ENCODE data around the gene SCAF11. TPM values are rescaled to one million over a fixed set of nuclear protein-coding genes. Genes with fewer than 3 reads are reported as not detected.

Gene SCAF11
- total RNA-seq, 1 donor from 2014 or later: 152 TPM

DNA sequence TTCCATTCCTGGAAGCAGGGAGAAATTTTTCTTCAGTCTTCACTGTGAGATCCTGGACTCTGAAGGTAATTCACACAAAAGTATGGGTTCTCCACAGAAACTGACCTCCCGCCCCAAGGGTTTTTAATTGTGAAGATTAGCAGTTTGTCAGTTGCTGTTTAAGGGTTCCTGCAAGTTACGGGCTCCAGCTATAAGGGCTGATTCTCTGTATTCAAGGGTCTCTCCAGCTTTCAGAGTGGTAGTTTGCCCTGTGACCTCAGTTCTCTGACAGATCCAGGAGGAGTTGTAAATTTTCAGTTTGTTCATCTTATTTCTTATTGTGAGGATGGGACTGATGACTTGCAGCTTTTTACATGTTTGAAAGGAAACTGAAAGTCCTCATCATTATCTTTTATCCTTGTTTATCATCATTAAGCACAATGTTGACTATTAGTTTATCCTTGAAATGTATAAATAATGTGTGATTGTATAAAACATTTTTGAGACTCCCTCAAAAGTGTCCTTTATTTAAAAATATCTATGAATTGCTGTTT is 110.9 kb downstream of the SCAF11 start:
- H3K79me2 ChIP-seq (ENCODE audit: low read depth): peaks cover 14% of the 10 kb centered on the region
- no peak for DNase-seq (ENCODE audit: low spot score)
- no peaks in the 10 kb centered on the region for H3K27me3 Mint-ChIP-seq (ENCODE audit: insufficient read depth, low read depth)
- H3K4me3 Mint-ChIP-seq: no peak overlapping the region
- H3K36me3 Mint-ChIP-seq: peaks cover 54% of the 10 kb centered on the region
- H3K36me3 ChIP-seq: peaks cover 4% of the 10 kb centered on the region
- no peaks in the 10 kb centered on the region for H3F3A ChIP-seq (ENCODE audit: low read depth)
- no peaks in the 10 kb centered on the region for H3K4me1 Mint-ChIP-seq
- no peak overlapping the region for H3K4me2 ChIP-seq
- H3K9me3 ChIP-seq (ENCODE audit: low read depth): no peaks in the 10 kb centered on the region
- TF ChIP-seq EZH2 (IDR thresholded peaks at IDR 0.05) (no peak), CTCF (IDR thresholded peaks at IDR 0.05) (no peak), EZH2phosphoT487 (IDR thresholded peaks at IDR 0.05) (no peak)
- H3K27ac Mint-ChIP-seq: no peak overlapping the region
- H3K9me3 Mint-ChIP-seq: peaks cover 8% of the 10 kb centered on the region
- H3K27ac ChIP-seq: no peak overlapping the region
- no peak overlapping the region for H3K4me3 ChIP-seq
- no peaks in the 10 kb centered on the region for H3K4me1 ChIP-seq
- no peak overlapping the region for H3K9ac ChIP-seq
- H4K20me1 ChIP-seq (ENCODE audit: low read depth): peaks cover 5% of the 10 kb centered on the region
- H3K27me3 ChIP-seq: no peaks in the 10 kb centered on the region
- no peak overlapping the region for H2AFZ ChIP-seq (replicated peaks)

GRCh38 chr12:45878630-45879255 is 111.6 kb downstream of the SCAF11 start:
- Histone ChIP-seq H3K36me3 (peaks cover 2% of the 10 kb centered on the region), H3K4me2 (no peak overlapping the region), H3K4me3 (no peak overlapping the region), H3F3A (ENCODE audit: low read depth) (no peaks in the 10 kb centered on the region), H3K27me3 (no peaks in the 10 kb centered on the region), H3K9ac (no peak overlapping the region), H3K79me2 (ENCODE audit: low read depth) (peaks cover 16% of the 10 kb centered on the region), H4K20me1 (ENCODE audit: low read depth) (peaks cover 5% of the 10 kb centered on the region), H3K9me3 (ENCODE audit: low read depth) (no peaks in the 10 kb centered on the region), H3K27ac (peak overlapping the region; percentile 60), H3K4me1 (no peaks in the 10 kb centered on the region), H2AFZ (replicated peaks) (no peak overlapping the region)
- Mint-ChIP-seq H3K36me3 (peaks cover 61% of the 10 kb centered on the region), H3K4me3 (no peak overlapping the region), H3K27ac (peak overlapping the region; percentile 52), H3K4me1 (no peaks in the 10 kb centered on the region), H3K27me3 (ENCODE audit: insufficient read depth, low read depth) (no peaks in the 10 kb centered on the region), H3K9me3 (peaks cover 8% of the 10 kb centered on the region)
- DNase-seq (ENCODE audit: low spot score): no peak
- TF ChIP-seq CTCF (IDR thresholded peaks at IDR 0.05): no peak
- TF ChIP-seq EZH2phosphoT487 (IDR thresholded peaks at IDR 0.05): no peak
- no peak for TF ChIP-seq EZH2 (IDR thresholded peaks at IDR 0.05)

DNA sequence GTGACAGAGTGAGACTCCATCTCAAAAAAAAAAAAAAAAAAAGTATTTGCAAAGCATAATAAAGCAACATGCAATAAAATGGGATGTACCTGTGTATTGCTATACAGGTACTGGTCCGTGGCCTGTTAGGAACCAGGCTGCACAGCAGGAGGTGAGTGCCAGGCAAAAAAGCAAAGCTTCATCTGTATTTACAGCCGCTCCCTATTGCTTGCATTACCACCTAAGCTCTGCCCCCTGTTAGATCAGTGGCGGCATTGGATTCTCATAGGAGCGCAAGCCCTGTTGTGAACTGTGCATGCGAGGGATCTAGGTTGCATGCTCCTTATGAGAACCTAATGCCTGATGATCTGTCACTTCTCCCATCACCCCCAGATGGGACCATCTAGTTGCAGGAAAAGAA is 113.3 kb downstream of the SCAF11 start:
- no peak overlapping the region for H3K4me2 ChIP-seq
- no peak overlapping the region for H3K4me3 Mint-ChIP-seq
- no peak overlapping the region for H3K27ac Mint-ChIP-seq
- H3K9ac ChIP-seq: no peak overlapping the region
- peaks cover 8% of the 10 kb centered on the region for H3K9me3 Mint-ChIP-seq
- H3F3A ChIP-seq (ENCODE audit: low read depth): no peaks in the 10 kb centered on the region
- no peak overlapping the region for H3K27ac ChIP-seq
- H3K9me3 ChIP-seq (ENCODE audit: low read depth): no peaks in the 10 kb centered on the region
- no peak overlapping the region for H3K4me3 ChIP-seq
- no peaks in the 10 kb centered on the region for H3K27me3 ChIP-seq
- DNase-seq (ENCODE audit: low spot score): no peak
- H3K79me2 ChIP-seq (ENCODE audit: low read depth): peaks cover 27% of the 10 kb centered on the region
- H3K36me3 ChIP-seq: peaks cover 4% of the 10 kb centered on the region
- no peaks in the 10 kb centered on the region for H3K27me3 Mint-ChIP-seq (ENCODE audit: insufficient read depth, low read depth)
- H3K4me1 Mint-ChIP-seq: no peaks in the 10 kb centered on the region
- no peak overlapping the region for H2AFZ ChIP-seq (replicated peaks)
- H3K4me1 ChIP-seq: no peaks in the 10 kb centered on the region
- TF ChIP-seq EZH2 (IDR thresholded peaks at IDR 0.05): no peak
- TF ChIP-seq EZH2phosphoT487 (IDR thresholded peaks at IDR 0.05): no peak
- no peak for TF ChIP-seq CTCF (IDR thresholded peaks at IDR 0.05)
- peaks cover 5% of the 10 kb centered on the region for H4K20me1 ChIP-seq (ENCODE audit: low read depth)
- H3K36me3 Mint-ChIP-seq: peaks cover 64% of the 10 kb centered on the region

Measured in neural progenitor cell (in vitro differentiated cells).